Peyer's patch (tissue), 4 donors: ENCODE results near the gene LYL1. TPM values are rescaled to one million over a fixed set of nuclear protein-coding genes. Genes with fewer than 3 reads are reported as not detected.
A peak's percentile ranks its signal among the peaks of the same experiment; 100 is the strongest.

ENCODE experiments used
- DNase-seq, 3 donors: peaks; one replicate each; pipeline ENCODE4 v3.0.0-alpha.2; 2017 to 2019
- H3K27ac ChIP-seq, 4 donors: fragments of 200-600 bp; sonication (generic); one replicate each; pipeline ENCODE4 v1.5.1; 2016 to 2019
- H3K27me3 ChIP-seq, 2 donors: fragments of 200-600 bp; sonication (generic); one replicate each; pipeline ENCODE4 v1.5.1; 2019
- H3K36me3 ChIP-seq, 3 donors: fragments of 200-600 bp; sonication (generic); one replicate each; pipeline ENCODE4 v1.5.1; 2016 to 2019
- H3K4me1 ChIP-seq, 4 donors: fragments of 200-600 bp; sonication (generic); one replicate each; pipeline ENCODE4 v1.5.1; 2016 to 2019
- H3K4me3 ChIP-seq, 4 donors: fragments of 200-600 bp; sonication (generic); 1 replicate in 3 of 4; 2 replicates in 1 of 4; pipeline ENCODE4 v1.5.1; 2016 to 2019; ENCODE audit warnings: mild to moderate bottlenecking in 1 of 4
- H3K9me3 ChIP-seq, 4 donors: fragments of 200-600 bp; sonication (generic); one replicate each; pipeline ENCODE4 v1.5.1; 2016 to 2019; ENCODE audit warnings: mild to moderate bottlenecking in 1 of 4
- POLR2A ChIP-seq, 2 donors: fragments of 450-650 bp; IDR thresholded peaks; one replicate each; pipeline ENCODE4 v1.5.1; 2017; ENCODE audit warnings: antibody characterized with exemption in 2 of 2, mild to moderate bottlenecking in 2 of 2, moderate library complexity in 2 of 2
- total RNA-seq, 4 donors: library from RNA; depleted of rRNA; stranded (reverse); fragments of >200 nt; gene quantifications; one replicate each; pipeline ENCODE4 v1.1.0, GENCODE V29; 2016
- TF ChIP-seq, protein P1 (sequence below), 6 experiments: fragments of 450-650 bp in 4 of 6; fragments of 200-600 bp in 2 of 6; sonication (generic) in 1 of 6; IDR thresholded peaks; one replicate each; pipeline ENCODE4 v1.5.1; 2017 to 2019; ENCODE audit warnings: antibody characterized with exemption in 6 of 6, mild to moderate bottlenecking in 3 of 6, moderate library complexity in 1 of 6

Gene LYL1
- total RNA-seq, 4 donors from 2014 or later: 1.2 to 21.5 (median 4.9) TPM

DNA sequence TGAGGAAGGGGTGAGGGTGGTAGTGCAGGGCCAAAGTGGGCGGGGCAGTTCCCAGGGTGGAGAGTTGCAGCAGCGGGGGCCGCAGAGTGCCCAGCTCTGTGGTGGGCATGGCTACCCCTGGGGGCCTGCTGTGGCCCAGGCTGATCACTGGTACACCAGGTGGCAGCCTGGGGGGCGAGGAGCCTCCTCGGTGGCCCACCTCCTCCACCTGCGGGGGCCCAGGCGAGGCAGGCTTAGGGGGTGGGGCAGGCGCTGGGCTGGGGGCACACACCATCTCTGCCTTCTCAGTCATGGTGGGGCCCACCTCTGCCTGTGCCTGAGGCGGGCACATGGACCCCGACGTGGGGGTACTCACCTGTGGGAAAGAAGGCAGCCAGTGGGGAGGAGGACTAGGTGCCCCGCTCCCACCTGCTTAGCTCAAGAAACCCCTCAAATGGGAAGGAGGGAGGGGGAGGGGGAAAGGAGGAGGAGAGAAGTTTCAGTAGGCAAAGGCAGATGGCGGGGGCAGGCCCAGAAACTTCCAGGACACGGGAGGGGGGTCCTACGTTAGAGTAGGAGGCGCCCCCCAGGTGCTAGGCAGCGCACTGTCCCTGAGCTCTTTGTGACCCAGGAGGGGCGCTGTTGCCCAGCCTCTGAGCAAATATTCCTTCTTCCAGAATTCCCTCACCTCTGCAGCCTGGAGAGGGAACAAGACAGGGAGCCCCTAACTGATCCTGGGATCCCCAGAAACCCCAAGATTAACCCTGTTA is 1.6 kb downstream of the LYL1 start:
- TF ChIP-seq, protein P1, sequence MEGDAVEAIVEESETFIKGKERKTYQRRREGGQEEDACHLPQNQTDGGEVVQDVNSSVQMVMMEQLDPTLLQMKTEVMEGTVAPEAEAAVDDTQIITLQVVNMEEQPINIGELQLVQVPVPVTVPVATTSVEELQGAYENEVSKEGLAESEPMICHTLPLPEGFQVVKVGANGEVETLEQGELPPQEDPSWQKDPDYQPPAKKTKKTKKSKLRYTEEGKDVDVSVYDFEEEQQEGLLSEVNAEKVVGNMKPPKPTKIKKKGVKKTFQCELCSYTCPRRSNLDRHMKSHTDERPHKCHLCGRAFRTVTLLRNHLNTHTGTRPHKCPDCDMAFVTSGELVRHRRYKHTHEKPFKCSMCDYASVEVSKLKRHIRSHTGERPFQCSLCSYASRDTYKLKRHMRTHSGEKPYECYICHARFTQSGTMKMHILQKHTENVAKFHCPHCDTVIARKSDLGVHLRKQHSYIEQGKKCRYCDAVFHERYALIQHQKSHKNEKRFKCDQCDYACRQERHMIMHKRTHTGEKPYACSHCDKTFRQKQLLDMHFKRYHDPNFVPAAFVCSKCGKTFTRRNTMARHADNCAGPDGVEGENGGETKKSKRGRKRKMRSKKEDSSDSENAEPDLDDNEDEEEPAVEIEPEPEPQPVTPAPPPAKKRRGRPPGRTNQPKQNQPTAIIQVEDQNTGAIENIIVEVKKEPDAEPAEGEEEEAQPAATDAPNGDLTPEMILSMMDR (IDR thresholded peaks at IDR 0.05): peak; percentile 8 to 29 (median 23)
- TF ChIP-seq POLR2A (IDR thresholded peaks at IDR 0.05): no peak
- peak overlapping the region in 3 of 4 donors; percentile 52 to 66 (median 57) for H3K4me3 ChIP-seq
- peaks cover 3 to 58% (median 35%) of the 10 kb centered on the region in 4 donors for H3K4me1 ChIP-seq
- DNase-seq: peak in 1 of 3 donors; percentile 47
- no peaks in the 10 kb centered on the region for H3K27me3 ChIP-seq
- H3K36me3 ChIP-seq: no peaks in the 10 kb centered on the region
- peak overlapping the region; percentile 69 to 92 (median 90) for H3K27ac ChIP-seq
- no peaks in the 10 kb centered on the region for H3K9me3 ChIP-seq

DNA sequence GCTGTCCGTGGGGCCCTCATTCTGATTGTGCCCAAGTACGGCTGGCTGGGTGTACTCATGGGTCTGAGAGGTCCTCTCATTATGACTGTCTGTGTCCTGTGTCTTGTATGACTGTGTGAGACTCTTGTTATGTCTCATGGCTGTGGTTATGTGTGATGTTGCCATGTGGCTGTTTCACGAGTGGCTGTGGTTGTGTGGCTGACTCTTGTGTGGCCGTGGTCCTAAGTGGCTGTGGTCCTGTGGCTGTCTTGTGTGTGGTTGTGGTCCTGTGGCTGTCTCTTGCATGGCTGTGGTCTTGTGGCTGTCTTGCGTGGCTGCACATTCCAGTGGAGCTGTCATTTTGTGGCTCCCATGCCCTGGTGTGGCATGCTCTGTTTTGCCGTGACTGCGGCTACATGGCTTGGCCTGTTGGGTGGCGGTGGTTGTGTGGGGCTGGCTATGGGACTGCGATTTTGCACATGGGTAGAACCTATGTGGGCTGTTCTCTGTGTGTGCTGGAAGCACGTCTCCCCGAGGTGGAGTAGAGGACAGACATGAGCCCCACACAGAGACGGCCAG is 2.5 kb downstream of the LYL1 start:
- Histone ChIP-seq H3K4me3 (peak overlapping the region in 3 of 4 donors; percentile 52 to 70 (median 66)), H3K27ac (peak overlapping the region; percentile 81 to 92 (median 90)), H3K9me3 (no peaks in the 10 kb centered on the region), H3K4me1 (peaks cover 3 to 61% (median 36%) of the 10 kb centered on the region in 4 donors), H3K36me3 (peaks cover 0 to 4% (median 0%) of the 10 kb centered on the region in 3 donors), H3K27me3 (no peaks in the 10 kb centered on the region)
- DNase-seq: peak in 2 of 3 donors; percentile 58 to 69
- no peak for TF ChIP-seq POLR2A (IDR thresholded peaks at IDR 0.05)
- TF ChIP-seq, protein P1 (IDR thresholded peaks at IDR 0.05): no peak

DNA sequence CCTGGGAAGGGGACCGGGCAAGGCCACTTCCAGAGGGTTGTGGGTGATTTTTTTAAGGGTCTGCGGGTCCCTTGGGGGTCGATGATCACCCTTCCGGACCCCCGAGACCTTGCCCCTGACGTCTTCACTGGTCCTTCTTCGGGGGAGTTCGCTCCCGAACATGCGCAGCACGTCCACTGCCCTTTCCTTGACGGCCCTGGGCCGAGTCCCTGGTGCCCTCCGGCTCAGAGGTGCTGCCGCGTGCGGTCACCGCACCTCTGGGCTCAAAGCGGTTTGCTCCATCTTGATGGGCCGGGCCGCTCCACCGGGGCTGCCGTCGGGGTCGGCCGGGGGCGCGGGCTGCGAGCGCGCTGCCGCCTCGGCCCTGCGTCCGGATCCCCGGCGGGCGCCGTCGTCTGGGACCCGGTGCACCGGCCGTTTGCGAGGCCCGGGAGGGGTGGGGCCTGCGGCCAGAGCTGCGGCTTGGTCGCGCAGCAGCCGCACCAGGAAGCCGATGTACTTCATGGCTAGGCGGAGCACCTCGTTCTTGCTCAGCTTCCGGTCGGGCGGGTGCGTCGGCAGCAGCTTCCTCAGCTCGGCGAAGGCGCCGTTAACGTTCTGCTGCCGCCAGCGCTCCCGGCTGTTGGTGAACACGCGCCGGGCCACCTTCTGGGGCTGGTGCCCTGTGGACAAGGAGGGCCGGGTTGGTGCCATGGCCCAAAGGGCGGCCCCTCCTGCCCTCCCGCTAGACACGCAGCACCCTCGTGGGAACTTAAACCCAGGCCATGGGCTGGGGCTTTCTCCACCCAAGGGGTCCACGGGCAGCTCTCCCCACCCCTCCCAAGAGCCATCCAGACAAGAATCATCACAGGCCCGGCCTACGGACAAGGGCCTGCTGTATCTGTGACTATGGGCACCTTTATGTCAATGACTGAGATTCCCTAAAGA is 3.3 kb downstream of the LYL1 start:
- peak overlapping the region; percentile 30 to 70 (median 59) for H3K4me3 ChIP-seq
- peak overlapping the region; percentile 81 to 92 (median 90) for H3K27ac ChIP-seq
- no peaks in the 10 kb centered on the region for H3K9me3 ChIP-seq
- H3K4me1 ChIP-seq: peaks cover 3 to 69% (median 40%) of the 10 kb centered on the region in 4 donors
- H3K36me3 ChIP-seq: peaks cover 0 to 8% (median 0%) of the 10 kb centered on the region in 3 donors
- DNase-seq: peak; percentile 84 to 94 (median 86)
- TF ChIP-seq POLR2A (IDR thresholded peaks at IDR 0.05): peak; percentile 32 to 49
- TF ChIP-seq, protein P1 (IDR thresholded peaks at IDR 0.05): no peak
- H3K27me3 ChIP-seq: no peaks in the 10 kb centered on the region

DNA sequence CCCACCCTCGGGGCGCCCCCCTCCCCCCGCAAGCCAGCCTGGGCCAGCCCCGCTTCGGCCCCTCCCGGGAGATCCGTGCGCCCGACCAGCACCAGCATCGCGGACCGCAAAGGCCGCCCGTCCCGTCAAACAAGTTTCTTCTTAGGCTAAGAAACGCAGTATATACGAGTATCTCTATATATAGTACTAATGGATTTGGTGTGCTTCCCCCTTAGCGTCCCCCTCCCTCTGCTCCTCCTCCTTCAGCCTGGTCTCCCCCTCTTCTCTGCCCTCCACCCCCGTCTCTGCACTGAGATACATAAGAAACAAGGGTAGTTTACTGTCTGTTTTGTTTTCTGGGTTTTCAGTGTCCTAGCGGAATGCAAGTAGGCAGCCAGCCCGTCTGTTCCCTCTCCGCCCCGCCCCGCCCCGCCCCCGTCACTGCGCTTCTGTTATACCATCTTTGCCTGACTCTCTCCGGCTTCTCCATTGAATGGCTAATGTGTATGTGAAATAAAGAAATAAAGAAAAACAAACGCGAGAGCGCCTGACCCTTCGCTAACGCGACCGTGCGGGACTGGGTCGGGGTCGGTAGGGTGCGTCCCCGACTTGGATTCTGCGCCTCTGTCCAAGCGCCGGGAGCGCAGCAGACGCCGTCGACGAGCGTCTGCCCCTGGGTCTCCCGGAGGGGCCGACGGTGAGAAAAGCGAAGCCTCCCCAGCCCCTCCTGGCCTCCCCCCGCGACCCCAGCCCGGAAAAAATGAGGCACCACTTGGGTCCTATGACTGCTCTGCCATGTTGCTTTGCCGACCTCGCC is 4.2 kb downstream of the LYL1 start:
- peak overlapping the region; percentile 30 to 70 (median 59) for H3K4me3 ChIP-seq
- TF ChIP-seq, protein P1 (IDR thresholded peaks at IDR 0.05): no peak
- no peak for TF ChIP-seq POLR2A (IDR thresholded peaks at IDR 0.05)
- no peaks in the 10 kb centered on the region for H3K27me3 ChIP-seq
- H3K4me1 ChIP-seq: peaks cover 3 to 70% (median 41%) of the 10 kb centered on the region in 4 donors
- H3K9me3 ChIP-seq: no peaks in the 10 kb centered on the region
- H3K27ac ChIP-seq: peak overlapping the region; percentile 81 to 92 (median 90)
- peaks cover 0 to 8% (median 0%) of the 10 kb centered on the region in 3 donors for H3K36me3 ChIP-seq
- peak; percentile 50 to 75 (median 70) for DNase-seq
